GM19240 (cell line): ENCODE measurements around the gene GAPDHS.

ENCODE experiments used
- DNase-seq: peaks from one replicate; pipeline ENCODE4 v3.0.0; 2011; ENCODE audit warnings: low spot score; ENCODE audit not compliant: insufficient read length

Gene GAPDHS

GRCh38 chr19:35509861-35510625 is 23.2 kb upstream of the GAPDHS start:
- peak; percentile 84 for DNase-seq

GRCh38 chr19:35510626-35510964 is 22.7 kb upstream of the GAPDHS start:
- DNase-seq = no peak

- no peak for DNase-seq
Observed at GRCh38 chr19:35511337-35511736, 21.9 kb upstream of the GAPDHS start.

GRCh38 chr19:35512831-35513627 is 20.2 kb upstream of the GAPDHS start:
- no peak for DNase-seq

- DNase-seq = no peak
Observed at GRCh38 chr19:35513628-35514281, 19.5 kb upstream of the GAPDHS start, which contains the start of gene DMKN. DMKN (minus strand) TSS chr19:35513649; CDS start chr19:35513475, 174 bp downstream.

- DNase-seq = no peak
Observed at GRCh38 chr19:35514282-35514809, 18.9 kb upstream of the GAPDHS start.

GRCh38 chr19:35516310-35516709 is 16.9 kb upstream of the GAPDHS start:
- no peak for DNase-seq

GRCh38 chr19:35517342-35517741 is 15.9 kb upstream of the GAPDHS start:
- DNase-seq = no peak

- no peak for DNase-seq
Observed at GRCh38 chr19:35518313-35518712, 14.9 kb upstream of the GAPDHS start.

GRCh38 chr19:35519291-35519690 is 14.0 kb upstream of the GAPDHS start:
- no peak for DNase-seq

GRCh38 chr19:35521124-35521743 is 12.0 kb upstream of the GAPDHS start:
- DNase-seq = no peak

GRCh38 chr19:35522745-35523327 is 10.4 kb upstream of the GAPDHS start:
- DNase-seq = no peak

GRCh38 chr19:35524181-35524837 is 8.9 kb upstream of the GAPDHS start:
- DNase-seq = no peak

- no peak for DNase-seq
Observed at GRCh38 chr19:35525873-35526272, 7.4 kb upstream of the GAPDHS start.

- DNase-seq = no peak
Observed at GRCh38 chr19:35528218-35529038, 4.8 kb upstream of the GAPDHS start, which contains the start of gene SBSN. SBSN (minus strand) TSS chr19:35528311; CDS start chr19:35528281, 30 bp downstream.

GRCh38 chr19:35529241-35530218 is 3.7 kb upstream of the GAPDHS start:
- no peak for DNase-seq

GRCh38 chr19:35531291-35531690 is 2.0 kb upstream of the GAPDHS start:
- DNase-seq = no peak

GRCh38 chr19:35533822-35534392 is 651 bp downstream of the GAPDHS start:
- no peak for DNase-seq
